GM06990 (cell line): Measurements from ENCODE around the gene C3orf85.

ENCODE experiments used
- DNase-seq: peaks from one replicate; pipeline ENCODE4 v3.0.0-alpha.2; 2011; ENCODE audit not compliant: insufficient read length; ENCODE audit errors: extremely low read depth
- H3K27me3 ChIP-seq: replicated peaks from 2 replicates; pipeline ENCODE4 v1.6.0; 2011; ENCODE audit warnings: low read length; ENCODE audit not compliant: control insufficient read depth, insufficient read depth
- H3K36me3 ChIP-seq: 2 replicates; pipeline ENCODE4 v1.5.1; 2011; ENCODE audit warnings: low read length; ENCODE audit not compliant: control insufficient read depth, insufficient read depth
- H3K4me3 ChIP-seq: replicated peaks from 2 replicates; pipeline ENCODE4 v1.5.1; 2011; ENCODE audit warnings: low read depth, mild to moderate bottlenecking, control low read depth, low read length
- CTCF ChIP-seq: IDR thresholded peaks from 2 replicates; pipeline ENCODE4 v1.5.1; 2011; ENCODE audit warnings: low read length, control low read depth, mild to moderate bottlenecking, inconsistent platforms; ENCODE audit not compliant: insufficient read depth, poor library complexity, severe bottlenecking

The C3orf85 gene

GRCh38 chr3:109188741-109189140, 52.2 kb downstream of the C3orf85 start:
- H3K36me3 ChIP-seq: no peaks in the 10 kb centered on the region
- DNase-seq: no peak
- no peaks in the 10 kb centered on the region for H3K27me3 ChIP-seq
- H3K4me3 ChIP-seq: no peak overlapping the region
- no peak for TF ChIP-seq CTCF

DNA sequence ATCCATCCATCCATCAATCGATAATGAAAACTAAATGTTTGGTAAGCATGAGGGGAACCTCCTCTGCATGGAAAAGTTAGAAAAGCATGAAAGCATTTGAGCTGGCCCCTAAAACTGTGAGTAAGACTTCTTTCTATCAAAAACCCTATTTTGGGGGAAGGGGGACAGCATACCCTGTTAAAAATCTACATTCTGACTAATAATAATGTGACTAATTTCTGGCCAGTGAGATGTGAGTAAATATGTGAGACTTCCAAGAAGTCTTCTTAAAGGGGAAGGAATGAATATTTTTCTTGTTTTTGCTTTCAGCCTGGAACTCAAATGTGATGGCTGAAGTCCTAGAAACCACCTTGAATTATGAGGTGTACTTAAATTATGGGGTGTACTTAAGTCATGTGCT, 54.9 kb downstream of the C3orf85 start:
- TF ChIP-seq CTCF: no peak
- no peaks in the 10 kb centered on the region for H3K27me3 ChIP-seq
- no peaks in the 10 kb centered on the region for H3K36me3 ChIP-seq
- H3K4me3 ChIP-seq: no peak overlapping the region
- DNase-seq: no peak

- DNase-seq: no peak
- Histone ChIP-seq H3K27me3 (no peaks in the 10 kb centered on the region), H3K36me3 (no peaks in the 10 kb centered on the region), H3K4me3 (no peak overlapping the region)
- TF ChIP-seq CTCF: no peak
These were observed 59.3 kb downstream of the C3orf85 start for GRCh38 chr3:109195815-109196214.
